ENCODE results near the gene L2HGDH. TPM values are rescaled to one million over a fixed set of nuclear protein-coding genes. Genes with fewer than 3 reads are reported as not detected.

Gene L2HGDH
- total RNA-seq, 2 experiments from 2014 or later = 12.7 to 13.6 TPM

Small RNA genes within 50 kb of the gene (microRNA-seq; reads per million reads assigned to microRNA genes)
- 4.6 reads per million for gene MIR4504

Other genes with a start within 250 kb of the L2HGDH start
- 10 to 100 TPM; 12.4 to 13.0 TPM for gene VCPKMT, start 195.7 kb downstream of the L2HGDH start, total RNA-seq
- 10 to 100 TPM; 18.9 to 20.1 TPM for gene SOS2, start 80.7 kb downstream of the L2HGDH start, total RNA-seq
- gene DMAC2L, start 95 bp upstream of the L2HGDH start, total RNA-seq = 10 to 100 TPM; 14.9 to 18.6 TPM
- gene CDKL1, start 84.7 kb upstream of the L2HGDH start, total RNA-seq = 10 to 100 TPM in 1 of 2 experiments, 1 to 10 TPM in 1; 8.1 to 12.0 TPM
- 10 to 100 TPM; 28.3 to 28.6 TPM for gene MAP4K5, start 220.3 kb upstream of the L2HGDH start, total RNA-seq
- gene ATL1, start 247.9 kb upstream of the L2HGDH start, total RNA-seq = 1 to 10 TPM; 1.4 to 1.5 TPM

All from activated CD8-positive, alpha-beta T cell treated with anti-CD3 and anti-CD28 coated beads, Interleukin-2, amount 10 ng/mL, durations not matched to agents 7 days and 5 days (primary cell).